GM19324 (cell line): Measurements from ENCODE around the gene ITGAX.

Source experiments
- ATAC-seq: cut with Tn5 transposase; IDR thresholded peaks from one replicate; pipeline ENCODE4 v1.9.1; 2021; ENCODE audit warnings: mild to moderate bottlenecking, moderate library complexity; ENCODE audit not compliant: unreplicated experiment, low FRiP score

Gene ITGAX

GRCh38 chr16:31347445-31347844 is 7.5 kb upstream of the ITGAX start:
- ATAC-seq: no peak

- no peak for ATAC-seq
Observed at GRCh38 chr16:31348579-31348978, 6.4 kb upstream of the ITGAX start.

- no peak for ATAC-seq
Observed at GRCh38 chr16:31350275-31351005, 4.5 kb upstream of the ITGAX start.

- ATAC-seq: no peak
Observed at GRCh38 chr16:31351246-31351941, 3.6 kb upstream of the ITGAX start.

GRCh38 chr16:31351942-31352325 is 3.0 kb upstream of the ITGAX start:
- no peak for ATAC-seq

- no peak for ATAC-seq
Observed at GRCh38 chr16:31352376-31353115, 2.4 kb upstream of the ITGAX start.

- no peak for ATAC-seq
Observed at GRCh38 chr16:31355431-31356100, 590 bp downstream of the ITGAX start.

GRCh38 chr16:31356566-31357323 is 1.8 kb downstream of the ITGAX start:
- ATAC-seq: no peak

GRCh38 chr16:31357324-31358109 is 2.5 kb downstream of the ITGAX start:
- no peak for ATAC-seq

- no peak for ATAC-seq
Observed at GRCh38 chr16:31360251-31360650, 5.3 kb downstream of the ITGAX start.

- no peak for ATAC-seq
Observed at GRCh38 chr16:31361201-31362110, 6.5 kb downstream of the ITGAX start.

GRCh38 chr16:31362476-31363405 is 7.8 kb downstream of the ITGAX start:
- no peak for ATAC-seq

GRCh38 chr16:31363721-31364120 is 8.7 kb downstream of the ITGAX start:
- no peak for ATAC-seq

- ATAC-seq: no peak
Observed at GRCh38 chr16:31364421-31364820, 9.4 kb downstream of the ITGAX start.

- ATAC-seq: no peak
Observed at GRCh38 chr16:31365131-31365865, 10.3 kb downstream of the ITGAX start.

GRCh38 chr16:31367853-31368252 is 12.9 kb downstream of the ITGAX start:
- no peak for ATAC-seq

- ATAC-seq: no peak
Observed at GRCh38 chr16:31371008-31371407, 16.0 kb downstream of the ITGAX start.
